HepG2 (cell line): Measurements from ENCODE around the gene DENND2A. TPM values are rescaled to one million over a fixed set of nuclear protein-coding genes. Genes with fewer than 3 reads are reported as not detected.

Experiments used
- ATAC-seq: fragments of 200-7000 bp; cut with Tn5 transposase; 3 replicates; pipeline ENCODE4 v1.9.1; 2020; ENCODE audit warnings: mild to moderate bottlenecking, moderate library complexity
- BruUV-seq: library from RNA; stranded (reverse); fragments of 400-500 nt; replicated peaks from 2 replicates; lab custom pipeline; 2021; lab: Mats Ljungman, UMichigan
- CTCF ChIA-PET: fragments of 300-600 bp; formaldehyde crosslinking; extraction: SDS; loops from one replicate; lab custom pipeline; 2021; ENCODE audit warnings: low total read pairs, inconsistent platforms, low intra/inter-chr PET ratio; lab: Yijun Ruan, JAX
- POLR2A ChIA-PET: fragments of 350-600 bp; sonication (Branson Sonifier 250); formaldehyde crosslinking; loops from one replicate; lab custom pipeline; 2020; ENCODE audit warnings: antibody characterized with exemption, inconsistent platforms; lab: Yijun Ruan, JAX
- DNase-seq: peaks from one replicate; pipeline ENCODE4 v3.0.0-alpha.2; 2015; ENCODE audit warnings: low spot score
- FAIRE-seq: peaks from 3 replicates; lab custom pipeline; 2011; peaks lifted over from hg19 to GRCh38; lab: Jason Lieb, UNC
- H2AFZ ChIP-seq: one replicate; pipeline ENCODE4 v1.6.1; 2011; ENCODE audit warnings: low read length, inconsistent platforms
- H3K27ac ChIP-seq: fragments of 300-600 bp; 3 replicates; pipeline ENCODE4 v1.8.0; 2011; ENCODE audit warnings: mixed run types, mild to moderate bottlenecking, mixed read lengths, low read length, inconsistent platforms; ENCODE audit not compliant: insufficient read depth; ENCODE audit errors: extremely low read length
- H3K27me3 ChIP-seq, 2 experiments: fragments of 200-600 bp in 1 of 2; 2 replicates in 1 of 2; 3 replicates in 1 of 2; pipeline versions ENCODE4 v1.6.0 to v1.8.0; 2011; ENCODE audit warnings: low read length in 2 of 2, mild to moderate bottlenecking in 2 of 2, moderate library complexity in 2 of 2, inconsistent platforms in 1 of 2; ENCODE audit not compliant: insufficient read depth in 2 of 2, control insufficient read depth in 1 of 2
- H3K36me3 ChIP-seq, 2 experiments: fragments of 200-600 bp in 1 of 2; replicated peaks in 1 of 2; 2 replicates in 1 of 2; 3 replicates in 1 of 2; pipeline versions ENCODE4 v1.5.1 to v1.8.0; 2011; ENCODE audit warnings: low read length in 2 of 2, inconsistent platforms in 1 of 2; ENCODE audit not compliant: insufficient read depth in 2 of 2, control insufficient read depth in 1 of 2
- H3K4me1 ChIP-seq: 2 replicates; pipeline ENCODE4 v1.5.1; 2012; ENCODE audit warnings: low read length, inconsistent platforms; ENCODE audit not compliant: insufficient read depth
- H3K4me2 ChIP-seq: 2 replicates; pipeline ENCODE4 v1.6.0; 2011; ENCODE audit warnings: low read depth, low read length, inconsistent platforms
- H3K4me3 ChIP-seq, 3 experiments: fragments of 200-600 bp in 1 of 3; sonication (generic), shearing (Covaris generic) in 1 of 3; replicated peaks in 1 of 3; 2 replicates each; pipeline ENCODE4 v1.5.1; 2011 to 2016; ENCODE audit warnings: low read length in 3 of 3, inconsistent platforms in 2 of 3, low read depth in 2 of 3, mild to moderate bottlenecking in 2 of 3, control low read depth in 1 of 3, mixed read lengths in 1 of 3; ENCODE audit not compliant: insufficient read depth in 1 of 3
- H3K79me2 ChIP-seq: one replicate; pipeline ENCODE4 v1.6.1; 2011; ENCODE audit warnings: low read length, inconsistent platforms; ENCODE audit not compliant: insufficient read depth
- H3K9ac ChIP-seq: 2 replicates; pipeline ENCODE4 v1.6.0; 2011; ENCODE audit warnings: mild to moderate bottlenecking, low read depth, low read length, inconsistent platforms; ENCODE audit not compliant: insufficient read depth
- H3K9me3 ChIP-seq: 2 replicates; pipeline ENCODE4 v1.5.1; 2012; ENCODE audit warnings: mild to moderate bottlenecking, low read length
- H4K20me1 ChIP-seq: 2 replicates; pipeline ENCODE4 v1.6.0; 2011; ENCODE audit warnings: inconsistent platforms, mild to moderate bottlenecking, low read length, moderate library complexity; ENCODE audit not compliant: insufficient read depth
- BCL6 ChIP-seq: IDR thresholded peaks from 2 replicates; pipeline ENCODE4 v1.6.1; 2016; ENCODE audit warnings: missing genetic modification reagents, missing compliant biosample characterization
- FOXC1 ChIP-seq: sonication (generic); formaldehyde crosslinking; IDR thresholded peaks from 2 replicates; pipeline ENCODE4 v1.8.0; 2022; ENCODE audit warnings: mild to moderate bottlenecking, missing genetic modification reagents, borderline replicate concordance
- FOXJ3 ChIP-seq: sonication (generic); formaldehyde crosslinking; IDR thresholded peaks from 2 replicates; pipeline ENCODE4 v1.4.0; 2020; ENCODE audit warnings: missing genetic modification reagents, mild to moderate bottlenecking, borderline replicate concordance
- KLF11 ChIP-seq: IDR thresholded peaks from 2 replicates; pipeline ENCODE4 v1.6.1; 2016; ENCODE audit warnings: missing compliant biosample characterization
- MIER3 ChIP-seq: IDR thresholded peaks from 2 replicates; pipeline ENCODE4 v1.6.1; 2016; ENCODE audit warnings: missing compliant biosample characterization, borderline replicate concordance
- MLX ChIP-seq: IDR thresholded peaks from 2 replicates; pipeline ENCODE4 v1.6.1; 2016
- PAWR ChIP-seq: sonication (generic); formaldehyde crosslinking; IDR thresholded peaks from 2 replicates; pipeline ENCODE4 v1.4.0; 2020; ENCODE audit warnings: missing genetic modification reagents, mild to moderate bottlenecking, borderline replicate concordance
- SRY ChIP-seq: sonication (generic); formaldehyde crosslinking; IDR thresholded peaks from 2 replicates; pipeline ENCODE4 v1.8.0; 2022; ENCODE audit warnings: mild to moderate bottlenecking, missing genetic modification reagents
- STAG1 ChIP-seq: sonication (generic); formaldehyde crosslinking; IDR thresholded peaks from 2 replicates; pipeline ENCODE4 v1.4.0; 2020; ENCODE audit warnings: missing genetic modification reagents
- ZNF605 ChIP-seq: sonication (generic); formaldehyde crosslinking; IDR thresholded peaks from 2 replicates; pipeline ENCODE4 v1.8.0; 2022; ENCODE audit warnings: mild to moderate bottlenecking, missing genetic modification reagents
- ZNF891 ChIP-seq: sonication (generic); formaldehyde crosslinking; IDR thresholded peaks from 2 replicates; pipeline ENCODE4 v1.5.0; 2020; ENCODE audit warnings: mild to moderate bottlenecking, missing genetic modification reagents
- WGBS: methylation state at CpG from one replicate; pipeline ENCODE4 v1.1.6; 2017; ENCODE audit warnings: low lambda C conversion rate; 5-methylcytosine and 5-hydroxymethylcytosine counted together
- in situ Hi-C: cut with HindIII; loops from 2 replicates; pipeline ENCODE4 v1.10.0; 2017; ENCODE audit warnings: low pct_unique_long_range_greater_than_20kb; ENCODE audit not compliant: extremely low pct_ligation_motif_present
- intact Hi-C: fragments of 100-400 bp; cut with micrococcal nuclease; formaldehyde crosslinking; loops from one replicate; pipeline ENCODE4 v1.10.0; 2022; ENCODE audit not compliant: unreplicated experiment
- polyA plus RNA-seq, 8 experiments: library from polyadenylated mRNA; depleted of rRNA in 3 of 8; stranded (reverse) in 7 of 8; unstranded in 1 of 8; fragments of >200 nt; fragmentation: Illumina TruSeq in 4 of 8; extraction: Trizol in 4 of 8; gene quantifications; 2 replicates each; pipeline versions ENCODE4 v1.2.1 to v1.2.3, GENCODE V29; 2011 to 2016; ENCODE audit warnings: low read depth in 4 of 8, missing spikeins in 1 of 8, mixed read lengths in 1 of 8; ENCODE audit not compliant: insufficient read depth in 1 of 8
- total RNA-seq, 5 experiments: library from RNA; depleted of rRNA; stranded (reverse); fragments of >200 nt; fragmentation: Illumina TruSeq; extraction: Trizol; gene quantifications; 2 replicates each; pipeline ENCODE4 v1.2.3, GENCODE V29; 2016; ENCODE audit warnings: low read depth in 1 of 5
- TF ChIP-seq, protein P1 (sequence below): sonication (generic); formaldehyde crosslinking; IDR thresholded peaks from 2 replicates; pipeline ENCODE4 v1.4.0; 2020; ENCODE audit warnings: low read depth, missing genetic modification reagents
- TF ChIP-seq, protein P2 (sequence below): sonication (generic); formaldehyde crosslinking; IDR thresholded peaks from 2 replicates; pipeline ENCODE4 v1.4.0; 2020; ENCODE audit warnings: missing genetic modification reagents, borderline replicate concordance
- TF ChIP-seq, protein P3 (sequence below): sonication (generic); formaldehyde crosslinking; IDR thresholded peaks from 2 replicates; pipeline ENCODE4 v1.5.1; 2020; ENCODE audit warnings: missing genetic modification reagents, mild to moderate bottlenecking, borderline replicate concordance

The DENND2A gene
- total and polyA plus RNA-seq, 2 of the 13 experiments (the other 11 are each of a cell fraction or from before 2014, with no cell fraction given) = not detected

DNA sequence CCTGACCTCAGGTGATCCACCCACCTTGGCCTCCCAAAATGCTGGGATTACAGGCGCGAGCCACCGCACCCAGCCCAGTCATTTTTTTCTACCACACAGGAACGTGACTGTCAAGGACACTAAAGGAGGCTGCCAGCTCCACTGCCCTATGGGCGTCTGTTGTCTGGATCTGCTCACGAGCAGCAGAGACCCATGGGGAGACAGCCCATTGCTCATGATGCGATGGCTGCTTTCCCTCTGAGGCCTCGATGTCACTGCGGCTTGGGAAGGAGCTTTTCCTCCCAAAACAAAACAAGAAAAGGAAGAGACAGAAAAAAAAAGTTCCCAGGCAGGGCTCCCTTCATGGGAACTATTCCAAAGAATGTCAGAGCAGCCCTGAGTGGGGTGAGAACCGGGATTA lies 70.5 kb downstream of the DENND2A start:
- Histone ChIP-seq H3K27ac (no peak overlapping the region), H3K9me3 (no peaks in the 10 kb centered on the region), H3K4me2 (no peak overlapping the region), H3K9ac (no peak overlapping the region), H3K79me2 (no peaks in the 10 kb centered on the region), H3K4me3 (no peak overlapping the region), H2AFZ (no peak overlapping the region), H3K27me3 (peaks cover 0 to 5% of the 10 kb centered on the region in 2 experiments; a peak in 1 of 5 replicates), H3K4me1 (no peaks in the 10 kb centered on the region), H3K36me3 (no peaks in the 10 kb centered on the region), H4K20me1 (no peaks in the 10 kb centered on the region)
- intact Hi-C loops = no loop called here
- ATAC-seq (no peak), FAIRE-seq (no peak), DNase-seq (no peak)
- in situ Hi-C loops = no loop called here
- POLR2A ChIA-PET = no interaction called here
- no TSS peak for BruUV-seq
- no peak for TF ChIP-seq BCL6 (CRISPR knock-in tag)
- TF ChIP-seq ZNF891 (CRISPR knock-in tag) = no peak
- TF ChIP-seq, protein P1, sequence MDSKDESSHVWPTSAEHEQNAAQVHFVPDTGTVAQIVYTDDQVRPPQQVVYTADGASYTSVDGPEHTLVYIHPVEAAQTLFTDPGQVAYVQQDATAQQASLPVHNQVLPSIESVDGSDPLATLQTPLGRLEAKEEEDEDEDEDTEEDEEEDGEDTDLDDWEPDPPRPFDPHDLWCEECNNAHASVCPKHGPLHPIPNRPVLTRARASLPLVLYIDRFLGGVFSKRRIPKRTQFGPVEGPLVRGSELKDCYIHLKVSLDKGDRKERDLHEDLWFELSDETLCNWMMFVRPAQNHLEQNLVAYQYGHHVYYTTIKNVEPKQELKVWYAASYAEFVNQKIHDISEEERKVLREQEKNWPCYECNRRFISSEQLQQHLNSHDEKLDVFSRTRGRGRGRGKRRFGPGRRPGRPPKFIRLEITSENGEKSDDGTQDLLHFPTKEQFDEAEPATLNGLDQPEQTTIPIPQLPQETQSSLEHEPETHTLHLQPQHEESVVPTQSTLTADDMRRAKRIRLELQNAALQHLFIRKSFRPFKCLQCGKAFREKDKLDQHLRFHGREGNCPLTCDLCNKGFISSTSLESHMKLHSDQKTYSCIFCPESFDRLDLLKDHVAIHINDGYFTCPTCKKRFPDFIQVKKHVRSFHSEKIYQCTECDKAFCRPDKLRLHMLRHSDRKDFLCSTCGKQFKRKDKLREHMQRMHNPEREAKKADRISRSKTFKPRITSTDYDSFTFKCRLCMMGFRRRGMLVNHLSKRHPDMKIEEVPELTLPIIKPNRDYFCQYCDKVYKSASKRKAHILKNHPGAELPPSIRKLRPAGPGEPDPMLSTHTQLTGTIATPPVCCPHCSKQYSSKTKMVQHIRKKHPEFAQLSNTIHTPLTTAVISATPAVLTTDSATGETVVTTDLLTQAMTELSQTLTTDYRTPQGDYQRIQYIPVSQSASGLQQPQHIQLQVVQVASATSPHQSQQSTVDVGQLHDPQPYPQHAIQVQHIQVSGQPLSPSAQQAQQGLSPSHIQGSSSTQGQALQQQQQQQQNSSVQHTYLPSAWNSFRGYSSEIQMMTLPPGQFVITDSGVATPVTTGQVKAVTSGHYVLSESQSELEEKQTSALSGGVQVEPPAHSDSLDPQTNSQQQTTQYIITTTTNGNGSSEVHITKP = no peak
- no peak for TF ChIP-seq PAWR (CRISPR knock-in tag)
- no peak for TF ChIP-seq SRY (CRISPR knock-in tag)
- TF ChIP-seq MLX (CRISPR knock-in tag) = no peak
- no peak for TF ChIP-seq KLF11 (CRISPR knock-in tag)
- TF ChIP-seq FOXC1 (CRISPR knock-in tag) = no peak
- TF ChIP-seq, protein P2, sequence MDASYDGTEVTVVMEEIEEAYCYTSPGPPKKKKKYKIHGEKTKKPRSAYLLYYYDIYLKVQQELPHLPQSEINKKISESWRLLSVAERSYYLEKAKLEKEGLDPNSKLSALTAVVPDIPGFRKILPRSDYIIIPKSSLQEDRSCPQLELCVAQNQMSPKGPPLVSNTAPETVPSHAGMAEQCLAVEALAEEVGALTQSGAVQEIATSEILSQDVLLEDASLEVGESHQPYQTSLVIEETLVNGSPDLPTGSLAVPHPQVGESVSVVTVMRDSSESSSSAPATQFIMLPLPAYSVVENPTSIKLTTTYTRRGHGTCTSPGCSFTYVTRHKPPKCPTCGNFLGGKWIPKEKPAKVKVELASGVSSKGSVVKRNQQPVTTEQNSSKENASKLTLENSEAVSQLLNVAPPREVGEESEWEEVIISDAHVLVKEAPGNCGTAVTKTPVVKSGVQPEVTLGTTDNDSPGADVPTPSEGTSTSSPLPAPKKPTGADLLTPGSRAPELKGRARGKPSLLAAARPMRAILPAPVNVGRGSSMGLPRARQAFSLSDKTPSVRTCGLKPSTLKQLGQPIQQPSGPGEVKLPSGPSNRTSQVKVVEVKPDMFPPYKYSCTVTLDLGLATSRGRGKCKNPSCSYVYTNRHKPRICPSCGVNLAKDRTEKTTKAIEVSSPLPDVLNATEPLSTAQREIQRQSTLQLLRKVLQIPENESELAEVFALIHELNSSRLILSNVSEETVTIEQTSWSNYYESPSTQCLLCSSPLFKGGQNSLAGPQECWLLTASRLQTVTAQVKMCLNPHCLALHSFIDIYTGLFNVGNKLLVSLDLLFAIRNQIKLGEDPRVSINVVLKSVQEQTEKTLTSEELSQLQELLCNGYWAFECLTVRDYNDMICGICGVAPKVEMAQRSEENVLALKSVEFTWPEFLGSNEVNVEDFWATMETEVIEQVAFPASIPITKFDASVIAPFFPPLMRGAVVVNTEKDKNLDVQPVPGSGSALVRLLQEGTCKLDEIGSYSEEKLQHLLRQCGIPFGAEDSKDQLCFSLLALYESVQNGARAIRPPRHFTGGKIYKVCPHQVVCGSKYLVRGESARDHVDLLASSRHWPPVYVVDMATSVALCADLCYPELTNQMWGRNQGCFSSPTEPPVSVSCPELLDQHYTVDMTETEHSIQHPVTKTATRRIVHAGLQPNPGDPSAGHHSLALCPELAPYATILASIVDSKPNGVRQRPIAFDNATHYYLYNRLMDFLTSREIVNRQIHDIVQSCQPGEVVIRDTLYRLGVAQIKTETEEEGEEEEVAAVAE (CRISPR knock-in tag) = no peak
- TF ChIP-seq ZNF605 (CRISPR knock-in tag) = no peak
- TF ChIP-seq MIER3 = no peak
- no peak for TF ChIP-seq FOXJ3
- TF ChIP-seq STAG1 (CRISPR knock-in tag) = no peak
- TF ChIP-seq, protein P3, sequence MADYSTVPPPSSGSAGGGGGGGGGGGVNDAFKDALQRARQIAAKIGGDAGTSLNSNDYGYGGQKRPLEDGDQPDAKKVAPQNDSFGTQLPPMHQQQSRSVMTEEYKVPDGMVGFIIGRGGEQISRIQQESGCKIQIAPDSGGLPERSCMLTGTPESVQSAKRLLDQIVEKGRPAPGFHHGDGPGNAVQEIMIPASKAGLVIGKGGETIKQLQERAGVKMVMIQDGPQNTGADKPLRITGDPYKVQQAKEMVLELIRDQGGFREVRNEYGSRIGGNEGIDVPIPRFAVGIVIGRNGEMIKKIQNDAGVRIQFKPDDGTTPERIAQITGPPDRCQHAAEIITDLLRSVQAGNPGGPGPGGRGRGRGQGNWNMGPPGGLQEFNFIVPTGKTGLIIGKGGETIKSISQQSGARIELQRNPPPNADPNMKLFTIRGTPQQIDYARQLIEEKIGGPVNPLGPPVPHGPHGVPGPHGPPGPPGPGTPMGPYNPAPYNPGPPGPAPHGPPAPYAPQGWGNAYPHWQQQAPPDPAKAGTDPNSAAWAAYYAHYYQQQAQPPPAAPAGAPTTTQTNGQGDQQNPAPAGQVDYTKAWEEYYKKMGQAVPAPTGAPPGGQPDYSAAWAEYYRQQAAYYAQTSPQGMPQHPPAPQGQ (CRISPR knock-in tag) = no peak
- 66% methylated on average over 9 of the region's 10 CpGs for WGBS
- CTCF ChIA-PET = no interaction called here
